Caco-2 (cell line): ENCODE measurements around the gene SLC6A15. TPM values are rescaled to one million over a fixed set of nuclear protein-coding genes. Genes with fewer than 3 reads are reported as not detected.

ENCODE experiments used
- BruUV-seq: library from RNA; stranded (reverse); fragments of 400-500 nt; replicated peaks from 2 replicates; lab custom pipeline; 2021; lab: Mats Ljungman, UMichigan
- CTCF ChIA-PET: fragments of 300-600 bp; sonication (Branson Sonifier 250); formaldehyde crosslinking; loops from one replicate; lab custom pipeline; 2022; ENCODE audit warnings: antibody characterized with exemption; lab: Charles Lee
- POLR2A ChIA-PET: fragments of 300-600 bp; sonication (Branson Sonifier 250); formaldehyde crosslinking; loops from one replicate; lab custom pipeline; 2022; ENCODE audit warnings: antibody characterized with exemption; lab: Charles Lee
- DNase-seq, 2 experiments: peaks; one replicate each; pipeline versions ENCODE4 v3.0.0 to v3.0.0-alpha.2; 2020 to 2022
- H3K27me3 ChIP-seq: replicated peaks from 2 replicates; pipeline ENCODE4 v1.6.0; 2011; ENCODE audit warnings: low read length; ENCODE audit not compliant: control insufficient read depth, insufficient read depth
- H3K36me3 ChIP-seq: 2 replicates; pipeline ENCODE4 v1.5.1; 2011; ENCODE audit warnings: low read length; ENCODE audit not compliant: control insufficient read depth, insufficient read depth
- H3K4me1 ChIP-seq: fragments of 250-450 bp; sonication (Bioruptor Pico); 2 replicates; pipeline ENCODE4 v1.5.1; 2020; ENCODE audit warnings: mild to moderate bottlenecking
- H3K4me3 ChIP-seq: 2 replicates; pipeline ENCODE4 v1.5.1; 2011; ENCODE audit warnings: low read depth, mild to moderate bottlenecking, control low read depth, low read length
- H3K9me3 ChIP-seq: fragments of 250-450 bp; sonication (Bioruptor Pico); 2 replicates; pipeline ENCODE4 v1.5.1; 2020; ENCODE audit warnings: mild to moderate bottlenecking, moderate library complexity
- H3K27ac Mint-ChIP-seq: one replicate; pipeline ENCODE4 v1.8.0; 2022; ENCODE audit warnings: mixed read lengths; ENCODE audit not compliant: unreplicated experiment
- H3K27me3 Mint-ChIP-seq: one replicate; pipeline ENCODE4 v1.8.0; 2022; ENCODE audit warnings: mixed read lengths; ENCODE audit not compliant: insufficient read depth, unreplicated experiment
- H3K36me3 Mint-ChIP-seq: one replicate; pipeline ENCODE4 v1.8.0; 2022; ENCODE audit warnings: mild to moderate bottlenecking, mixed read lengths; ENCODE audit not compliant: insufficient read depth, unreplicated experiment
- H3K4me1 Mint-ChIP-seq: one replicate; pipeline ENCODE4 v1.8.0; 2022; ENCODE audit warnings: low read depth, mixed read lengths; ENCODE audit not compliant: unreplicated experiment
- H3K4me3 Mint-ChIP-seq: one replicate; pipeline ENCODE4 v1.8.0; 2022; ENCODE audit warnings: mild to moderate bottlenecking, moderate library complexity, mixed read lengths; ENCODE audit not compliant: unreplicated experiment
- H3K9me3 Mint-ChIP-seq: one replicate; pipeline ENCODE4 v1.8.0; 2022; ENCODE audit warnings: mixed read lengths; ENCODE audit not compliant: unreplicated experiment
- CTCF ChIP-seq, 2 experiments: fragments of 200-600 bp in 1 of 2; IDR thresholded peaks; 1 replicate in 1 of 2; 2 replicates in 1 of 2; pipeline versions ENCODE4 v1.5.1 to v1.8.0; 2011 to 2022; ENCODE audit warnings: antibody characterized with exemption in 1 of 2, control low read depth in 1 of 2, inconsistent platforms in 1 of 2, low read depth in 1 of 2, low read length in 1 of 2, mild to moderate bottlenecking in 1 of 2, moderate library complexity in 1 of 2; ENCODE audit not compliant: insufficient read depth in 1 of 2, severe bottlenecking in 1 of 2, unreplicated experiment in 1 of 2
- intact Hi-C: fragments of 100-400 bp; cut with micrococcal nuclease; formaldehyde crosslinking; loops from one replicate; pipeline ENCODE4 v1.10.0; 2022; ENCODE audit not compliant: unreplicated experiment
- total RNA-seq: library from RNA; stranded (reverse); gene quantifications from 2 replicates; pipeline ENCODE4 v1.2.3, GENCODE V29; 2022

Gene SLC6A15
- total RNA-seq, 1 experiment from 2014 or later, result not detected

DNA sequence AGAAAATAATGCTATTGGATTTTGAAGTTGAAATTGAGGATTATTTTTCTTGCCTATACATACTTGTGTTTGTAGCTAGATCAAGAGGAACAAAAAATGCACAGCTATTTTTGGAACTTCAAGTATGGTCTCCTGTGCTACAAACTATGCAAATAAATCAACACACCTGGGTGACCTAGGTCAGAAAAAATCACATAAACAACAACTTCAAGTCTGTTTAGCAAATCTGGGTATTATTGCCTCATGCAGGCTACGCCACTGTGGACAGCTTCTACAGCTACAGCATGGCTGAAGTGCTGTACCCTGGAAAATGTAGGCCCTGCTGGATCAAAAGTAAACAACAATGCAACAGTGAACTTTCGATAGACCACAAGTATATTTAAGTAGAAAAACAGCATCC, 87.5 kb downstream of the SLC6A15 start:
- no peaks in the 10 kb centered on the region for H3K9me3 ChIP-seq
- no peak overlapping the region for H3K27ac Mint-ChIP-seq
- no peaks in the 10 kb centered on the region for H3K36me3 ChIP-seq
- no peak overlapping the region for H3K4me3 ChIP-seq
- ChIA-PET CTCF (no interaction called here), POLR2A (no interaction called here)
- no peaks in the 10 kb centered on the region for H3K27me3 ChIP-seq
- H3K36me3 Mint-ChIP-seq, result no peaks in the 10 kb centered on the region
- no peak for TF ChIP-seq CTCF (IDR thresholded peaks at IDR 0.05; ENCODE audit: insufficient read depth in 1 of 2, low read depth in 1 of 2, low read length in 1 of 2, severe bottlenecking in 1 of 2, unreplicated experiment in 1 of 2)
- H3K9me3 Mint-ChIP-seq, result no peaks in the 10 kb centered on the region
- intact Hi-C loops, result no loop called here
- H3K4me3 Mint-ChIP-seq, result no peak overlapping the region
- H3K27me3 Mint-ChIP-seq, result no peaks in the 10 kb centered on the region
- no peak for DNase-seq
- no peaks in the 10 kb centered on the region for H3K4me1 ChIP-seq
- H3K4me1 Mint-ChIP-seq, result no peaks in the 10 kb centered on the region
- no TSS peak for BruUV-seq

DNA sequence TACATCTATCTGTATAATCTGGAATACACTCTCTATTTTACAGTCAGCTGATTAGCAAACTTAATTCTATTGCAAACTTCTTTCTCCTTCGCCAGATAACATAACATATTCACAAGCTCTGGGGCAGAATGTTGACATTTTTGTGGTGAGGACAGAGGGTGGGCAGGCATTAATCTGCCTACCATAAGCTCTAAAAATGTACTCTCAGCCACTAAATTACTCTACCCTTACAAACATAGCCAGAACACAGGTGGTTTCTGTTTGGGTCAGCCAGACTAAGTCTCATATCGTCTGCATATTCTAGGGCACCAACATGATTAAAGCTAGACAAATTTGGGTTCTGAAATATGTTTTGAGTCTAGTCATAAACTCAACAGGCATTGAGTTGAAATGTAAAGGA, 90.1 kb downstream of the SLC6A15 start:
- H3K27me3 ChIP-seq, result no peaks in the 10 kb centered on the region
- no peak overlapping the region for H3K27ac Mint-ChIP-seq
- no peaks in the 10 kb centered on the region for H3K4me1 Mint-ChIP-seq
- no peak for TF ChIP-seq CTCF (IDR thresholded peaks at IDR 0.05; ENCODE audit: insufficient read depth in 1 of 2, low read depth in 1 of 2, low read length in 1 of 2, severe bottlenecking in 1 of 2, unreplicated experiment in 1 of 2)
- no peaks in the 10 kb centered on the region for H3K4me1 ChIP-seq
- no peaks in the 10 kb centered on the region for H3K27me3 Mint-ChIP-seq
- intact Hi-C loops, result no loop called here
- no peaks in the 10 kb centered on the region for H3K9me3 ChIP-seq
- no peaks in the 10 kb centered on the region for H3K9me3 Mint-ChIP-seq
- POLR2A ChIA-PET, result no interaction called here
- no peak for DNase-seq
- BruUV-seq, result no TSS peak
- CTCF ChIA-PET, result no interaction called here
- no peak overlapping the region for H3K4me3 Mint-ChIP-seq
- H3K36me3 Mint-ChIP-seq, result no peaks in the 10 kb centered on the region
- H3K36me3 ChIP-seq, result no peaks in the 10 kb centered on the region
- H3K4me3 ChIP-seq, result no peak overlapping the region

DNA sequence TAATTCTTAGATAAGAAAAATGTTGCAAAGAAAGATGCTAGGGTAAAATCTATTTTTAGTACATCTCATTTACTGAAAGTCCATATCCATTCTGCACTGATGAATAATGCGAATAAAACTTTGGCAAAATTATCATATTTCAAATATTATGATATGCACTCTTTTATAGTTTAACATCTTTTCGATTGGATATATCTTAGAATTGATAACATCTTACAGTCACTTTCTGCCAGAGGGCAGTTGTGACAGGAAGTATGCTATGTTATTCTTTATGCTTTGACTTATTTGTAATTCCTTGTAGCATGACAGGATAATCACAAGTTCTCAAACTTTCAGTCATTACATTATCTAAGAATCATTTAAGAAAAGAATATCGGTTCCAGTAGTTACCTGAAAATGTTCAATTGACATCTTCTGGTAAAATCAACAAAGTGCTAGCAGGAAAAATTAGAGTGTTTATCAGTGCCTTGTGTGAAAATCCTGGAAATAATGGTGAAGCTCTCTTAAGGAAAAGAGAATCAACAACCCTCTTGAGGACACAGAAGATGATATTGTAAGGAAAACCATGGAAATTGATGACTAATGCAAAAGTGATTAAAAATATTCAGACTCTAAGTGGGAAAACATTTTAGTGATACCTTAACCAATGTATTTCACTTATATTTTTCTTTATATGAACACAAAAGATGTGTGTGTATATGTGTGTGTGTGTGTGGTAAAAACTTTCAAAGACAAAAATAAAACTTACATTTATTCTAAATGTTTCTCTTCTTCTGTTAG, 95.5 kb downstream of the SLC6A15 start:
- ChIA-PET CTCF (no interaction called here), POLR2A (no interaction called here)
- Histone ChIP-seq H3K27me3 (no peaks in the 10 kb centered on the region), H3K4me3 (no peak overlapping the region), H3K9me3 (no peaks in the 10 kb centered on the region), H3K36me3 (no peaks in the 10 kb centered on the region), H3K4me1 (no peaks in the 10 kb centered on the region)
- Mint-ChIP-seq H3K27ac (no peak overlapping the region), H3K4me3 (no peak overlapping the region), H3K9me3 (no peaks in the 10 kb centered on the region), H3K4me1 (no peaks in the 10 kb centered on the region), H3K36me3 (no peaks in the 10 kb centered on the region), H3K27me3 (no peaks in the 10 kb centered on the region)
- intact Hi-C loops, result no loop called here
- TF ChIP-seq CTCF (IDR thresholded peaks at IDR 0.05; ENCODE audit: insufficient read depth in 1 of 2, low read depth in 1 of 2, low read length in 1 of 2, severe bottlenecking in 1 of 2, unreplicated experiment in 1 of 2), result no peak
- no peak for DNase-seq
- no TSS peak for BruUV-seq
